Activated CD4-positive, alpha-beta T cell treated with anti-CD3 and anti-CD28 coated beads for 4 hours (primary cell): ENCODE measurements around the gene PCDHB11.
"Not testable (repeated sequence)": the region's sequence is repeated elsewhere in the genome, so short reads cannot be mapped to it uniquely, and the experiment has no call there.

Experiments
- DNase-seq, 2 donors: peaks; one replicate each; pipeline ENCODE4 v3.0.0-alpha.2; 2020

The PCDHB11 gene

GRCh38 chr5:141188682-141189081 is 10.7 kb upstream of the PCDHB11 start:
- DNase-seq = not testable (repeated sequence)

GRCh38 chr5:141189131-141189530 is 10.3 kb upstream of the PCDHB11 start:
- DNase-seq = not testable (repeated sequence)

DNA sequence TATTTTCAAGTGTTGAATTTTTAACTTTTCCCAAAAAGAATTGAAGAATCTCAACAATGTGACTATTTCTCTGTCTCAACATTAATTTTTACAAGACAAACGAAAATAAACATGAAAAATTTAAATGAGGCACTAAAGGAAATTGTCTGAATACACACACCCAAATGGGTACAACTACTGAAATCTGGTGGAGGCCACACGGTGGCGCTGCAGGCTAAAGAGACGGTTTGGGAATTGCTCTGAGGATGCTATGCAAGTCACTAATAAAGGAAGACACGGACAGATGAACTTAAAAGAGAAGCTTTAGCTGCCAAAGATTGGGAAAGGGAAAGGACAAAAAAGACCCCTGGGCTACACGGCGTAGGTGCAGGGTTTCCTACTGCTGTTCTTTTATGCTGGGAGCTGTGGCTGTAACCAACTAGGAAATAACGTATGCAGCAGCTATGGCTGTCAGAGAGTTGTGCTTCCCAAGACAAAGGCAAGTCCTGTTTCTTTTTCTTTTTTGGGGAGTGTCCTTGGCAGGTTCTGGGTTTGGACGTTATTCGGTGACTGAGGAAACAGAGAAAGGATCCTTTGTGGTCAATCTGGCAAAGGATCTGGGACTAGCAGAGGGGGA is 7.2 kb upstream of the PCDHB11 start, which contains the start of gene PCDHB10:
TSS of gene PCDHB10 (plus strand) at position 244 of the 616 bp plus-strand sequence. CDS start at position 444, 200 bp downstream.
- DNase-seq = no peak

DNA sequence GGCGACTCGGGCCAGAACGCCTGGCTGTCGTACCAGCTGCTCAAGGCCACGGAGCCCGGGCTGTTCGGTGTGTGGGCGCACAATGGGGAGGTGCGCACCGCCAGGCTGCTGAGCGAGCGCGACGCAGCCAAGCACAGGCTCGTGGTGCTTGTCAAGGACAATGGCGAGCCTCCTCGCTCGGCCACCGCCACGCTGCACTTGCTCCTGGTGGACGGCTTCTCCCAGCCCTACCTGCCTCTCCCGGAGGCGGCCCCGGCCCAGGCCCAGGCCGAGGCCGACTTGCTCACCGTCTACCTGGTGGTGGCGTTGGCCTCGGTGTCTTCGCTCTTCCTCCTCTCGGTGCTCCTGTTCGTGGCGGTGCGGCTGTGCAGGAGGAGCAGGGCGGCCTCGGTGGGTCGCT is 5.1 kb upstream of the PCDHB11 start:
- not testable (repeated sequence) for DNase-seq

DNA sequence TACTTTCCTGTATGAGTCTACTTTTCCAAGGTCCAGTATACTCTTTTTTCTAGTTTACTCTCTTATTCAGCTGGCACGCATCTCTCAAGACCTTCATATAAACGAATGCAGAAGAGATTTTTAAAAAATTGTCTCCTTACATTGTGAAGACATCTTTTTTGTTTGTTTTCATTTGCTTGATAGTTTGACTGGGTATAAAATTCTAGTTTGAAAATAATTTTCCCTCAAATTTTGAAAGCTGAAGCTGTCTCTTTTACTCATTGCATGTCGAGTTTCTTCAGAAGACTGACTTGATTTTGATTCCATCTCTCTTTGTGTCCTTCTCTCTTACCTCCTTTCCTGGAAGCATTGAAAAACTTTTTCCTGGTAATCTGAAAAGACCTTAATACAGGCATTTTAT is 3.1 kb upstream of the PCDHB11 start:
- no peak for DNase-seq

- DNase-seq = not testable (repeated sequence)
These were observed 1.7 kb downstream of the PCDHB11 start for GRCh38 chr5:141201126-141201525.

DNA sequence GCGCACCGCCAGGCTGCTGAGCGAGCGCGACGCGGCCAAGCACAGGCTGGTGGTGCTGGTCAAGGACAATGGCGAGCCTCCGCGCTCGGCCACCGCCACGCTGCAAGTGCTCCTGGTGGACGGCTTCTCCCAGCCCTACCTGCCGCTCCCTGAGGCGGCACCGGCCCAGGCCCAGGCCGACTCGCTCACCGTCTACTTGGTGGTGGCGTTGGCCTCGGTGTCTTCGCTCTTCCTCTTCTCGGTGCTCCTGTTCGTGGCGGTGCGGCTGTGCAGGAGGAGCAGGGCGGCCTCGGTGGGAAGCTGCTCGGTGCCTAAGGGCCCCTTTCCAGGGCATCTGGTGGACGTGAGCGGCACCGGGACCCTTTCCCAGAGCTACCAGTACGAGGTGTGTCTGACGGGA is 2.2 kb downstream of the PCDHB11 start:
- DNase-seq = not testable (repeated sequence)

DNA sequence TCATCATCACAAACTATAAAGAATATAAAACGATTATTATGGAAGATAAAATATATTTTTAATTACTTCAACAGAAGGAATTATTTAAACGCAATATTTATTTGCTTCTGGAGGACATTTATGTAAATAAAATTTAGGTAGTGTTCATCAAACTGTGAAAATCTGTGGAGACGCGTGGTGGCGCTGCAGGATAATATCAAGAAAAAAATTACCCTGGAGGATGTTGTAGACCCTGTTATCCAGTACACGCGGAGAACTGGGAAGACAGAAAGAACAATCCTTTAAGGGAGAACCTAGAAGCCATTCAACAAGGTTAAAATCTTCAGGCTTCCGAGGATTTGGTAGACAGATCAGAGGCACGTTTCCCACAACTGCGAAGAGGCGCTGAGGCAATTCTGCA is 9.1 kb downstream of the PCDHB11 start, which contains the start of gene PCDHB12:
TSS of gene PCDHB12 (plus strand) at position 242 of the 400 bp plus-strand sequence. CDS start 189 bp downstream, outside the sequence.
- DNase-seq = no peak

- not testable (repeated sequence) for DNase-seq
These were observed 10.9 kb downstream of the PCDHB11 start for GRCh38 chr5:141210281-141210680.

DNA sequence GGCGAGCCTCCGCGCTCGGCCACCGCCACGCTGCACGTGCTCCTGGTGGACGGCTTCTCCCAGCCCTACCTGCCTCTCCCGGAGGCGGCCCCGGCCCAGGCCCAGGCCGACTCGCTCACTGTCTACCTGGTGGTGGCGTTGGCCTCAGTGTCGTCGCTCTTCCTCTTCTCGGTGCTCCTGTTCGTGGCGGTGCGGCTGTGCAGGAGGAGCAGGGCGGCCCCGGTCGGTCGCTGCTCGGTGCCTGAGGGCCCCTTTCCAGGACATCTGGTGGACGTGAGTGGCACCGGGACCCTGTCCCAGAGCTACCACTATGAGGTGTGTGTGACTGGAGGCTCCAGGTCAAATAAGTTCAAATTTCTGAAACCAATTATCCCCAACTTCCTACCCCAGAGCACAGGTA is 11.4 kb downstream of the PCDHB11 start:
- not testable (repeated sequence) for DNase-seq

DNA sequence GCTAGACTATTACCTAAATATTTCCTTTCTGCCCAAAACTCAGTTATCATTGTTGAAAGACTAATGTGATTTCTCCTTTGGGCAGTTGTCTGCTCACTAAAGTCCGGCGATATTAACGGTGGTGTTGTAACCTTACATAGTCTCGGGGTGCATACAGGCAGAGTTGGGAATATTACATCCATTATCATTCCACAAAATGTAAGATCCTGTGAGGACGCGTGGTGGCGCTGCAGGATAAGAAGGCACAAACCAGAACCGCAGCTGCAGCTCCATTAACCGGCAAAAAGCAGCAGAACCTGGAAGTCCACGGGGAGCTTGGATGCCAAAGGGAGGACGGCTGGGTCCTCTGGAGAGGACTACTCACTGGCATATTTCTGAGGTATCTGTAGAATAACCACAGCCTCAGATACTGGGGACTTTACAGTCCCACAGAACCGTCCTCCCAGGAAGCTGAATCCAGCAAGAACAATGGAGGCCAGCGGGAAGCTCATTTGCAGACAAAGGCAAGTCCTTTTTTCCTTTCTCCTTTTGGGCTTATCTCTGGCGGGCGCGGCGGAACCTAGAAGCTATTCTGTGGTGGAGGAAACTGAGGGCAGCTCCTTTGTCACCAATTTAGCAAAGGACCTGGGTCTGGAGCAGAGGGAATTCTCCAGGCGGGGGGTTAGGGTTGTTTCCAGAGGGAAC is 14.4 kb downstream of the PCDHB11 start, which contains the start of gene PCDHB13:
TSS of gene PCDHB13 (plus strand) at position 264 of the 684 bp plus-strand sequence. CDS start at position 469, 205 bp downstream.
- DNase-seq = not testable (repeated sequence)

- DNase-seq = not testable (repeated sequence)
These were observed 15.2 kb downstream of the PCDHB11 start for GRCh38 chr5:141214583-141214982.

DNA sequence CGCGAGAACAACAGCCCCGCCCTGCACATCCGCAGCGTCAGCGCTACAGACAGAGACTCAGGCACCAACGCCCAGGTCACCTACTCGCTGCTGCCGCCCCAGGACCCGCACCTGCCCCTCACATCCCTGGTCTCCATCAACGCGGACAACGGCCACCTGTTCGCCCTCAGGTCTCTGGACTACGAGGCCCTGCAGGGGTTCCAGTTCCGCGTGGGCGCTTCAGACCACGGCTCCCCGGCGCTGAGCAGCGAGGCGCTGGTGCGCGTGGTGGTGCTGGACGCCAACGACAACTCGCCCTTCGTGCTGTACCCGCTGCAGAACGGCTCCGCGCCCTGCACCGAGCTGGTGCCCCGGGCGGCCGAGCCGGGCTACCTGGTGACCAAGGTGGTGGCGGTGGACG is 16.1 kb downstream of the PCDHB11 start:
- not testable (repeated sequence) for DNase-seq

- DNase-seq = not testable (repeated sequence)
These were observed 16.6 kb downstream of the PCDHB11 start for GRCh38 chr5:141216035-141216434.

DNA sequence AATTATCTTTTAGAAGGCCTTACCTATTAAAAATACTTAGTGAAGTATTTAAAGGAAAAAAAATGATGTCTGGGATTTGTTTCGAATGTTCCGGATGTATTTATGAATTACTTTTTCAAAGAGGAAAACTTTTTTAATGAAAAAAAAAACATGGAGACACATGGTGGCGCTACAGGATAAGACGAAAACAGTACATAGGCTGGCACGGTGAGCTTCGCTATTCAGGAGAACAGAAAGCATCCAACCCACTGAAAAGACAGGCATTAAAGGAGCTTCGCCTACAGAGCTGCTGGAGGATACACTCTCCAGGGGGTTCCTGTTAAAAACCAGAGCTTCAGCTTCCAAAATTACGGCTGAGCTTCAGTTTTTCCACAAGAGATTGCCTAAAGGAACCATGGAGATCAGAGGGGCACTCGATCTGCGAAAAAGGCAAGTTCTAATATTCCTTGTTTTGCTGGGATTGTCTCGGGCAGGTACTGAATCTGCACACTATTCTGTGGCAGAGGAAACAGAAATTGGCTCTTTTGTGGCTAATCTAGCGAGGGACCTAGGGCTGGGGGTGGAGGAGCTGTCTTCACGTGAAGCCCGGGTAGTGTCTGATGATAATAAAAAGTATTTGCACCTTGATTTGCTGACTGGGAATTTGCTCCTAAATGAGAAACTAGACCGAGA is 23.8 kb downstream of the PCDHB11 start, which contains the start of gene PCDHB14:
TSS of gene PCDHB14 (plus strand) at position 232 of the 672 bp plus-strand sequence. CDS start at position 395, 163 bp downstream.
- no peak for DNase-seq

DNA sequence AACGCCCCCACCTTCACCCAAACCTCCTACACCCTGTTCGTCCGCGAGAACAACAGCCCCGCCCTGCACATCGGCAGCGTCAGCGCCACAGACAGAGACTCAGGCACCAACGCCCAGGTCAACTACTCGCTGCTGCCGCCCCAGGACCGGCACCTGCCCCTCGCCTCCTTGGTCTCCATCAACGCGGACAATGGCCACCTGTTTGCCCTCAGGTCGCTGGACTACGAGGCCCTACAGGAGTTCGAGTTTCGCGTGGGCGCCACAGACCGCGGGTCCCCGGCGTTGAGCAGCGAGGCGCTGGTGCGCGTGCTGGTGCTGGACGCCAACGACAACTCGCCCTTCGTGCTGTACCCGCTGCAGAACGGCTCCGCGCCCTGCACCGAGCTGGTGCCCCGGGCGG is 25.4 kb downstream of the PCDHB11 start:
- not testable (repeated sequence) for DNase-seq

GRCh38 chr5:141225421-141225820 is 26.0 kb downstream of the PCDHB11 start:
- not testable (repeated sequence) for DNase-seq

DNA sequence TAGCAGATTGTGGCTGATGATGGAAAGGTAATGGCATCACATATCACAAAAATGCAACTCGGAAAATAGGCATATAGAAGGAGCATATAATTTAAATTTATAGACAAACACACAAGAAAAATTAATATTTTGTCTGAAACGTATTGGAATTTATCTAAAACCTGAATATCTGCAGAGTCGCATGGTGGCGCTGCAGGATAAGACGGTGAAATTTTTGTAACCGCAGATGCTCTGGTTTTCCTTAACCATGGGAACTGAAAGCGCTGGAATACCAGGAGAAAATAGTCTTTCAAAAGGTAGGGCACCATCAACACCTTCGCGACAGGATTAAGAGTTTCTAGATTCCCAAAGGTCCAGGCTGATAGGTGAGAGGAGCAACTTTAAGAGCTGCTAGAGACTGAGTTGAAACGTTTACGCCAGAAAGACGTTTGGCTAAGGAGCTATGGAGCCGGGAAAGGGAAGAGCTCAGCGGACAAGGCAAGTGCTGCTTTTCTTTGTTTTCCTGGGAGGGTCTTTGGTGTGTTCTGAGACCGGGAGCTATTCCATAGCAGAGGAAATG is 34.8 kb downstream of the PCDHB11 start:
- DNase-seq = no peak

GRCh38 chr5:141235922-141236321 is 36.5 kb downstream of the PCDHB11 start:
- not testable (repeated sequence) for DNase-seq

GRCh38 chr5:141236516-141237313 is 37.3 kb downstream of the PCDHB11 start:
- no peak for DNase-seq

GRCh38 chr5:141241496-141241895 is 42.1 kb downstream of the PCDHB11 start:
- no peak for DNase-seq

GRCh38 chr5:141245250-141245717 is 45.9 kb downstream of the PCDHB11 start, which contains the start of gene PCDHB15:
Gene PCDHB15 (plus strand): TSS chr5:141245395. CDS start chr5:141245579, 184 bp downstream.
- DNase-seq = peak in 1 of 2 donors; percentile 14
